Naive thymus-derived CD8-positive, alpha-beta T cell (primary cell): ENCODE results near the gene SLC13A2. TPM values are rescaled to one million over a fixed set of nuclear protein-coding genes. Genes with fewer than 3 reads are reported as not detected.
A peak's percentile ranks its signal among the peaks of the same experiment; 100 is the strongest.

Experiments
- ATAC-seq, 2 donors: fragments of 150-1000 bp; cut with Tn5 transposase in 1 of 2; sonication (Bioruptor Pico), chemical (Tn5 transposase) in 1 of 2; 1 replicate in 1 of 2; 2 replicates in 1 of 2; pipeline ENCODE4 v1.10.0; 2021; ENCODE audit warnings: mild to moderate bottlenecking in 2 of 2, moderate library complexity in 2 of 2
- POLR2A ChIA-PET: fragments of 350-600 bp; sonication (Branson Sonifier 250); formaldehyde crosslinking; loops from one replicate; lab custom pipeline; 2021; ENCODE audit warnings: antibody characterized with exemption; lab: Charles Lee
- DNase-seq, 10 donors: peaks; one replicate each; pipeline versions ENCODE4 v3.0.0 to v3.0.0-alpha.2; 2020 to 2022
- H3K27ac Mint-ChIP-seq, 10 donors: one replicate each; pipeline ENCODE4 v1.8.0; 2020 to 2022; ENCODE audit warnings: mild to moderate bottlenecking in 10 of 10, mixed read lengths in 10 of 10, moderate library complexity in 4 of 10, inconsistent platforms in 1 of 10
- H3K27me3 Mint-ChIP-seq, 5 donors: one replicate each; pipeline ENCODE4 v1.8.0; 2021 to 2022; ENCODE audit warnings: mixed read lengths in 5 of 5
- H3K36me3 Mint-ChIP-seq, 3 donors: one replicate each; pipeline ENCODE4 v1.8.0; 2020 to 2022; ENCODE audit warnings: mixed read lengths in 3 of 3, mild to moderate bottlenecking in 2 of 3, inconsistent platforms in 1 of 3
- H3K4me1 Mint-ChIP-seq, 4 donors: one replicate each; pipeline ENCODE4 v1.8.0; 2021 to 2022; ENCODE audit warnings: mixed read lengths in 4 of 4
- H3K4me3 Mint-ChIP-seq, 10 donors: one replicate each; pipeline ENCODE4 v1.8.0; 2020 to 2022; ENCODE audit warnings: mild to moderate bottlenecking in 10 of 10, mixed read lengths in 10 of 10, moderate library complexity in 6 of 10, inconsistent platforms in 1 of 10
- H3K9me3 Mint-ChIP-seq, 9 donors: one replicate each; pipeline ENCODE4 v1.8.0; 2020 to 2022; ENCODE audit warnings: mixed read lengths in 9 of 9, mild to moderate bottlenecking in 3 of 9, inconsistent platforms in 1 of 9, moderate library complexity in 1 of 9
- polyA plus RNA-seq, 3 donors: library from polyadenylated mRNA; unstranded; fragments of 300-500 nt; fragmentation: Illumina TruSeq; gene quantifications; one replicate each; pipeline ENCODE4 v1.2.3, GENCODE V29; 2021
- total RNA-seq, 8 experiments: library from RNA in 2 of 8; stranded (reverse) in 2 of 8; gene quantifications; one replicate each; pipeline ENCODE4 v1.2.3 and lab custom pipeline; 2021 to 2026

SLC13A2 gene
- total and polyA plus RNA-seq, 5 experiments from 2014 or later: not detected

DNA sequence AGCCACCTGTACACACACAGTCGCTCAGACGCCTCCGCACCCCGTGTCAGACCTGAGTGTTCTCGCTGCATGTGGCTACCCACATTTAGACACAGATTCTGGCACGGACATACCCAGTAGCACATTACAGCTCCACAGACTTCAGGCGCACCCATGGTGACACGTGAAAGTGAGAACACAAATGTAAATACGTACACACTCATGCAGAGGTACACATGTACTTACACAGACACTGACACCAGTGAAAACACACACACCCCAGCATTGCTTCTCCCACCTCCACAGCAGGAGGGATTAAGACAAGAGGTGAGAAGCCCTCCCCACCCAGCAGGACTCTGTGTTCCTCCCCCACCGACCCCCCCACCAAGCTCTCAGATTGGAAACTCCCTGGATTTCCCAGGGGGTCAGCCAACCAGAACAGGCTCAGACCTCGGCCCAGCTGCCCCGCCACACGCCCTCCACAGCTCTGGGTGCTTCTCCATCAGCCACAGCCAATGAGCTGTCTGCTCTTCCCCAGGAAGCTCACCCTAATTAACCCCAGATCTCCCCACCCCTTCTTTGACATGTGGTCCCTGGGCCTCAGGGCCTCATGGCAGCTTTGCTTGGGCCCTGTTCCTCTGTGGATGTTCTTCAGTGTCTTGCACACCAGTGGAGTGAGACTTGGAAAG is 27.4 kb downstream of the SLC13A2 start:
- Mint-ChIP-seq H3K4me3 (no peak overlapping the region), H3K36me3 (no peaks in the 10 kb centered on the region), H3K9me3 (no peaks in the 10 kb centered on the region), H3K27ac (no peak overlapping the region), H3K27me3 (peaks cover 2 to 14% (median 8%) of the 10 kb centered on the region in 5 donors), H3K4me1 (no peaks in the 10 kb centered on the region)
- DNase-seq: no peak
- POLR2A ChIA-PET: no interaction called here
- no peak for ATAC-seq

DNA sequence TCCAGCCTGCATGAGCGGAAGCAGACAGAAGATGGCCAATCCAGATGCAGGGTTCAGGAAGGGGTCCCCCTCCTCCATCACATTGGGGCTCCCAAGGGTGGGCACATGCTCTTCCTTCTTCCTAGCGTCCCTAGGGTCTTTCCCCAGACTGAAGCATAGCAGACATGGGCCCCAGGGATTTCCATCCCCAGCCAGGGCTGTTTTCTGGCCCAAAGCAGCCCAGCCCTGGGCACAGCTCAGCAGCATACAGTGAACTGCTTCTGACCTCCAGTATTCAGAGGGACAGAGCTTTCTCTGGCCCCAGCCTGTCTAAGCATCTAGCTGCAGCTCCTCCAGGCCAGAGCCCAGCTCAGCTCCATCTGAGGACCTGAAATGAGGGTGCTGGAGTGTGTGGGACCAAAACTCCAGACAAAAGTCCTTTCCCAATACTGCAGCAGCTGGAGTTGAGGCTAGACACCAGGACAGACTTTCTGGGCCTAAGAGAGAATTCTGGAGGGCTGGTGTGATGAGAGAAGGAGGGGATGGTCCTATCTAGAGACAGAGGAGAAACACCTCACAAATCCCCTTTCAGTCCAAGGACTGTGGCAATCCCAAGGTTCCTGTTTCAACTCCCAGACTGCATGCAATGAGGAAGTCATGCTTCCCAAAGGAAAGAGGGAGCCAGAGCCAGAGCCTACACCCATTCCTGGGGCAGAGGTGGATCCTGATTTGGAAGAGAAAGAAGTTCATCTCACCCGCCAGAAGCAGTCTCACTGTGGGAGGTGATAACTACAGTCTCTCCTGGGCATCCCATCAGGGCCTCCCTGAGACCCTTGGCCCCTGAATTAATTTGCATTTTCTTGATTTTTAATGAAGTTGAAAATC is 28.2 kb downstream of the SLC13A2 start:
- Mint-ChIP-seq H3K36me3 (no peaks in the 10 kb centered on the region), H3K4me1 (no peaks in the 10 kb centered on the region), H3K9me3 (no peaks in the 10 kb centered on the region), H3K4me3 (no peak overlapping the region), H3K27ac (peak overlapping the region in 1 of 10 donors; percentile 37), H3K27me3 (peaks cover 2 to 14% (median 8%) of the 10 kb centered on the region in 5 donors)
- DNase-seq: no peak
- ATAC-seq: no peak
- POLR2A ChIA-PET: no interaction called here

DNA sequence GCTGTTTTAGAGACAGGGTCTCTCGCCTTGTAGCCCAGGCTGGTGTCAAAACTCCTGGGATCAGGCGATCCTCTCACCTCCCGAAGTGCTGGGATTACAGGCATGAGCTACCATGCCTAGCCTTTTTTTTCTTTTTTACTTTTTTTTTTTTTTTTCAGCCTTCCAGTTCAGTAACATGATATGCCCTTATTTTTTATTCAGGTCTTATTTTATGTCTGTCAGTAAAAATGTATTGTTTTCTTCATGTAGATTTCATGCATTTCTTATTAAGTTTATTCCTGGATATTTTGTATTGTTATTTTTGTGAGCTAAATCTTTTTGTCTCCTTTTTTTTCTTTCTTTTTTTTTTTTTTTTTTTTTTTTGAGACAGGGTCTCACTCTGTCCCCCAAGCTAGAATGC is 30.0 kb downstream of the SLC13A2 start:
- Mint-ChIP-seq H3K4me3 (no peak overlapping the region), H3K27me3 (peaks cover 4 to 20% (median 13%) of the 10 kb centered on the region in 5 donors), H3K4me1 (no peaks in the 10 kb centered on the region), H3K36me3 (no peaks in the 10 kb centered on the region), H3K9me3 (no peaks in the 10 kb centered on the region), H3K27ac (no peak overlapping the region)
- no peak for DNase-seq
- ATAC-seq: no peak
- POLR2A ChIA-PET: interaction anchor here (0.7 kb wide), 1 partner anchor 41 kb away, joined by 3 read pairs; no protein-coding TSS in a partner anchor

DNA sequence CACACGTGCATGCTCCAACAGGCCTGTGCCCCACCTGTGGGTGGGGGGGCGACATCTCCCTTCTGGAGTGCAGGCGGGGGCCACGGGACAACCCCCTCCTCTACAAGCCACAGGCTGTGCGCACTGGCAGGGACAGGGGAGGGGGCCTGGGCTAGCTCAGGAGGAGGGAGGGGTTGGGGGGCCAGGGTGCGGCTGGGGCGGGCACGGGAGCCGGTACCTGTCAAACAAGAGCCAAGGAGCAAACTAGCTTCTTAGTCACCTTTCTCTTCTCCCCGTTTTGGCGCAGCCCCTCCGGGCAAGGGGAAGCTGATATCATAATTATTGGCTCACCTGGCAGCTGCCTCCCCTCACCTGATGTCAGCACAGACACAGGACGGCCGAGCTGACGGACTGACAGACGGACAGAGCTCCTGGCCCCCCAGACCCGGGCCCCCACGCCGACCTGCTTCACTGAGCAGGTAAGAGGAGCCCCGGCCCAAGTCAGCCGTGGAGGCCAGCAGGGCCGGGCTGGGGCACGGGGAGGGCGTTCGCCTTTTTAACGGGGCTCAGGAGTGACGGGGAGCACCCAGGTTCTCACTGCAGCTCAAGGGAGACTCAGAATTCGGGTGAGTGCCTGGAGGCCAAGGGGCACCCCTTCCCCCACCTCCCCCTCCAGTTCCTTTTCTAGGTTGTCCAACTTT is 32.7 kb downstream of the SLC13A2 start, which contains the start of gene FOXN1:
TSS of gene FOXN1 (plus strand) at position 363 of the 680 bp plus-strand sequence. CDS start 17,622 bp downstream, outside the sequence.
- H3K9me3 Mint-ChIP-seq: no peaks in the 10 kb centered on the region
- no peak for DNase-seq
- no peak for ATAC-seq
- no peaks in the 10 kb centered on the region for H3K4me1 Mint-ChIP-seq
- H3K36me3 Mint-ChIP-seq: no peaks in the 10 kb centered on the region
- H3K27ac Mint-ChIP-seq: no peak within 1 kb of the TSS
- POLR2A ChIA-PET: no interaction called here
- no peak within 1 kb of the TSS for H3K4me3 Mint-ChIP-seq
- peaks cover 8 to 43% (median 33%) of the 10 kb centered on the region in 5 donors for H3K27me3 Mint-ChIP-seq

DNA sequence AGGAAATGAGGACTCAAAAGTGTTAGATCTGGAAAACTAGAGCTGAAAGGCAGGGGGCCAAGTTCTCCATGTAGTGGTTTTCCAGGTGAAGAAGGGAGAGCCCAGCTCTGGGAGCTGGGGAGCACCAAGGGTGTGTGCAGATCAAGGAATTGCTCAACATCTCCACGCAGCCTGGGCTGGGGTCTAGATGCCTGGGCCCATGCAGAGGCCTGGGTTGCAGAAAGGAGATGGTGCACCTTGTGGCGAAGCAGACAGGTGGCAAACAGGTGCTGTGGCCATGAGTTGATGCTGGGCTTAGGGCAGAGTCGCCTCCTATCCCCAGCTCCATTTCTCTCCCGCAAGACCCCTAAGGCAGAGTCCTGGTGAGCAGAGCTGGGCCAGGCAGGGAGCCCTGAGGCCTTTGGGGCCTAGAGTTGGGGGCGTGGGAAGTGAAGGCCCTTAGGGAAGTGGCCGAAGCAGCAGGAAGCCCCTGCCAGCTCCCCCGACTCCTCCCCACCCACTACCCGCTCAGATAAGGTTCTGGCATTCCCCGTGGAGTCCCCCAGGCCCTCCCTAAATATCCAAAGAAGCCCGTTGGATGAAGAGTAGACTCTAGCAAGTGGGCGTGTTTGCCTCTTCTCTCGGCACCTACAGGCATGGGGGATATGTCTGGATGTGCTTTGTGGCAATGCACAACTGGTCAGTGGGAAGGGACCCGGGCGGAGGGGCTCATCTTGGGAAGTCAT is 33.5 kb downstream of the SLC13A2 start:
- Mint-ChIP-seq H3K4me3 (no peak overlapping the region), H3K27me3 (peaks cover 8 to 46% (median 33%) of the 10 kb centered on the region in 5 donors), H3K36me3 (no peaks in the 10 kb centered on the region), H3K4me1 (no peaks in the 10 kb centered on the region), H3K9me3 (no peaks in the 10 kb centered on the region), H3K27ac (no peak overlapping the region)
- DNase-seq (no peak), ATAC-seq (no peak)
- POLR2A ChIA-PET: no interaction called here

DNA sequence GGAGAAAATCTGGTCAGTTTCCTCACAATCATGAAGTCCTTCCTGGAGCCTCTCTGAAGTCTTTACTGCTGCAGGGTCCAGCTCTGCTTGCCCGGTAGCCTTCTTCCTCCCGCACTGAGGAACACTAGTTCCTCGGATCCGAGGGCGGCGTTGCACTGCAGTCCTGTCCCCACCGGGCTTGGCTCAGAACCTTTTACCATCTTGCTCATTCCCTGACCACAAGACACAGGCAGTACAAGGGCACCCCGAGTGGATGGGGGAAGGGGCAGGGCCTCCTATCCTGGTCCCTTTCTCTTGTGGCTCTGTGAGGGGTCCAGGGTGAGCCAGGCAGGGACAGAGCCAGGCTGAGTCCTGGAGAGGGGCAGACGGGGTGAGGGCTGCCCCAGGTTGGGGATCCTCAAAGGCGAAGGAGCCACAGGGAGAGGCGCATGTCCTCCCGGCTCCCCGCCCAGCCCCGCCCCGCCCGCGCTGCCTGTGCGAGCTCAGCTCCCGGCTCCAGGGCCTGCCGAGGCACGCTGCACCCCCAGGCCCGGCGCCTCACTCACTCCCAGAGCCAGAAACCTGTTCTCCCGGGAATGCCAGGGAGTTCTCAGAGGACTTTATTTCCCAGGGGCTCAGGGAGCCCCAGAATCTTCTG is 34.2 kb downstream of the SLC13A2 start:
- Mint-ChIP-seq H3K4me3 (no peak overlapping the region), H3K9me3 (no peaks in the 10 kb centered on the region), H3K36me3 (no peaks in the 10 kb centered on the region), H3K27ac (no peak overlapping the region), H3K4me1 (no peaks in the 10 kb centered on the region), H3K27me3 (peaks cover 8 to 50% (median 33%) of the 10 kb centered on the region in 5 donors)
- POLR2A ChIA-PET: no interaction called here
- ATAC-seq (no peak), DNase-seq (no peak)

DNA sequence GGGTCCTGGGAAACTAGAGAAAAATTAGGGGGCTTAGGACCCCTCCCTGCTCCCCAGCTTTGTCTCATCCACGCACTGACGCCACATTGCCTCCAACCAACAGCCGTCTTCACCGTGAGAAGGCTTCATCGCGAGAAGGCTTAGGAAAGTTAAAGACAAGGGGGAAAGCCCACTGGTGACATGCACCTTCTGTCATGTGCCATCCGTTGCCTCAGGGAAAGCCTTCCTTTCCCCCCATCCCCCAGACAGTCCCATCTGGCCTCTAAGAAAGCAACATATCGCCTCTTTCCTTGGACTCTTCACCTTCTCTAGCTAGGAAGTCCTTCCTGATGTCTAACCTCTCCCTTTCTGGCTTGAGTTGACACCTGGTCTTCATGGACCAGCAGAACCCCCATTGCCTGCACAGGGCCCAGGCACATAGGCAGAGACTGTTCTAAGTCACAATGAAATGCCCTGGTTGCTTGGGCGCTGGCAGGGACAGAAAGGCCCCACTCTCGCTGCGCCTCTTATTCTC is 34.8 kb downstream of the SLC13A2 start:
- POLR2A ChIA-PET: no interaction called here
- H3K27ac Mint-ChIP-seq: peak overlapping the region in 1 of 10 donors; percentile 82
- DNase-seq: no peak
- no peaks in the 10 kb centered on the region for H3K4me1 Mint-ChIP-seq
- ATAC-seq: no peak
- no peak overlapping the region for H3K4me3 Mint-ChIP-seq
- H3K9me3 Mint-ChIP-seq: no peaks in the 10 kb centered on the region
- H3K36me3 Mint-ChIP-seq: no peaks in the 10 kb centered on the region
- H3K27me3 Mint-ChIP-seq: peaks cover 8 to 53% (median 33%) of the 10 kb centered on the region in 5 donors

DNA sequence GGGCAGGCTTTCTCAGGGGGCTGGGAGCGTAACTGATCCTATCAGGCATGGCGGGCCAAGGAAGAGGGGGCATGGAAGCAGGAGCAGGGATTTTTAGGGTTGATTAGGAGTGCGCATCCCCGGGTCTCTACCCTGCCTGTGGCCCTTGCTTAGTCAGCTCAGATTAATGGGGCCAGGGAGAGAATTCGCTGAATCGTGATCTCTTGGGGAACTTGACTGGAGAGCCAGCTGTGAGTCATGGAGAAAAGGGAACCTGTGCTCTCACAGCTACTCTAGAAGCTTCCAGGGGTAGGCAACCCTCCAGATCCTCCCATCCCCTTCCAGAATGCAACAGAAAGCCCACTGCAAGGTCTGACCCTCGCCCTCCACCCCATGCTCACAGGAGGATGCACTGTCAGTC is 36.3 kb downstream of the SLC13A2 start:
- Mint-ChIP-seq H3K9me3 (no peaks in the 10 kb centered on the region), H3K27me3 (peaks cover 8 to 57% (median 39%) of the 10 kb centered on the region in 5 donors)
- no peak for ATAC-seq

DNA sequence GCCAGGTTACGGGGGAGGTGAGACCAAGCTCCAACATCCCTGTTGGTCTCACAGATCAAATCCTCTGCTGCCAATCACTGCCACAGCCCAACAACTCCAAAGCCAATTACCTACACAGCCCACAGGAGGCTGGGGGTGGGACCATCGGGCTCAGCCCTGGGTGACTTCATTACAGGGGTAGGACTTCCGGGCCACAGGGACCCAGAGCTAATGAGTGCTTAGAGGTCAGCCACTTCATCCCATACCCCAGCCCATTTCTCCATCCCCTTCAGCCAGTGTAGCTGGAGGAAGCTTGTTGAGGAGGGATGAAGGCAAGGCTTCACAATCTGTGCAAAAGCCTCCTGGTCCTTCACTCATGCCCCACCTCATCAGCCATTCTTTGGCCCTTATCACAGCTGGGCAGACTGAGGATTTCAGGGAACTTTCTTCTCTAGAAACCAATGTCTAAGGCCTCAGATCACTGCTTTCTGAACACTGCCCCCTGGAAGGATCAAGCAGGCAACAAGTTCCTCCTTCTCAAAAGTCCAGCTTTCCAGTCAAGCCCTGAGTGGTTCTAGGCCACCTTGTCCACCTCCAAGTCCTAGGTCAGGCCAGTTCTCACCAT is 38.5 kb downstream of the SLC13A2 start:
- Mint-ChIP-seq H3K4me3 (no peak overlapping the region), H3K27me3 (peaks cover 6 to 46% (median 31%) of the 10 kb centered on the region in 5 donors), H3K27ac (no peak overlapping the region), H3K4me1 (no peaks in the 10 kb centered on the region), H3K36me3 (no peaks in the 10 kb centered on the region), H3K9me3 (no peaks in the 10 kb centered on the region)
- POLR2A ChIA-PET: no interaction called here
- DNase-seq (no peak), ATAC-seq (no peak)

More for the DNA sequence above, 36.3 kb downstream of the SLC13A2 start:
- H3K36me3 Mint-ChIP-seq: no peaks in the 10 kb centered on the region
- no peaks in the 10 kb centered on the region for H3K4me1 Mint-ChIP-seq
- peak overlapping the region in 1 of 10 donors; percentile 22 for H3K27ac Mint-ChIP-seq
- POLR2A ChIA-PET: no interaction called here
- H3K4me3 Mint-ChIP-seq: no peak overlapping the region
- no peak for DNase-seq

DNA sequence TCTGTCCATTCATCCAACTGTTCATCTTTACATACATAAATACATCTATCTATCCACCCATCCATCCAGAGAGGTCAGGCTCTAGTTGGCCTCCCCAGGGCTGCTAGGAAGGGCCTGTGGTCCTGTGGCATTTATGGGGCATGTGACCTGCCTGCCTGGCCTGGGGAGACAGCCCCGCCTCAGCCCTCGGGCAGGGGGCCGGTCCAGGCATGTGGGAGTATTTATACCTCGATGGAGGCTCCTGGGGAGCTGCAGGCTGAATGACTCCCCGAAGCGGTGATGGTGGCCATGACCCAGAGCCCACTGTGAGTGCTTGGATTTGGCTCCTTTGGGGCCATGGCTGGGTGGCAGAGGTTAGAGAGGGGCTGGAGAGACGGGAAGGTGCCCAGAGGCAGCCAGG is 40.0 kb downstream of the SLC13A2 start:
- Mint-ChIP-seq H3K4me3 (no peak overlapping the region), H3K27me3 (peaks cover 4 to 40% (median 26%) of the 10 kb centered on the region in 5 donors), H3K4me1 (no peaks in the 10 kb centered on the region), H3K36me3 (no peaks in the 10 kb centered on the region), H3K27ac (peak overlapping the region in 1 of 10 donors; percentile 47), H3K9me3 (no peaks in the 10 kb centered on the region)
- POLR2A ChIA-PET: no interaction called here
- DNase-seq (no peak), ATAC-seq (no peak)

DNA sequence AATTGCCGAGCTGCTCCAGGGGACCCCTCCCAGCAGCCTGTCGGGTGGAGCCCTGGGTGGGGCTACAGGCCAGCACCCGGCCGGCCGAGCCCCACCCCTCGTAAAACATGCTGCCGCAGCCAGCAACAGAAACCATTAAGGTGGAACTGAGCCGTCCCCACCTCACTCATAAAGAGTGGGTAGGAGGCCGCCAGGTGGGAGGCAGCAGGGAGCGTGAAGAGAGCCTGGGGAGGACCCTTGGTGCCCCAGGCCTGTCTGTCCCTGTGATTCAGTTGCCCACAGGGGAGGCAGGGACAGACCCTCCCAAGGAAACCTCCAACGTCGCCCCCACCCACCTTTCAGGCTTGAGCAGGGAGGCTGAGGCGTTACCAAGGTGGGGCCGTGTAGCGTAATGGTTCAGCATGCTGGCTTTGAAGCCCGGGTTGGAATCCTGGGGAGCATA is 41.1 kb downstream of the SLC13A2 start:
- Mint-ChIP-seq H3K4me3 (no peak overlapping the region), H3K9me3 (no peaks in the 10 kb centered on the region), H3K36me3 (no peaks in the 10 kb centered on the region), H3K4me1 (peaks cover 0 to 2% (median under 1%) of the 10 kb centered on the region in 4 donors), H3K27me3 (peaks cover 4 to 31% (median 19%) of the 10 kb centered on the region in 5 donors), H3K27ac (no peak overlapping the region)
- DNase-seq (no peak), ATAC-seq (no peak)
- POLR2A ChIA-PET: no interaction called here
